GM12892 (cell line): ENCODE data around the gene LDLRAD4.
"Not testable (repeated sequence)": the region's sequence is repeated elsewhere in the genome, so short reads cannot be mapped to it uniquely, and the experiment has no call there.

ENCODE experiments used
- DNase-seq: peaks from one replicate; pipeline ENCODE4 v3.0.0; 2011; ENCODE audit not compliant: insufficient read length
- FAIRE-seq: peaks from 2 replicates; lab custom pipeline; 2011; peaks lifted over from hg19 to GRCh38; lab: Jason Lieb, UNC
- POLR2A ChIP-seq: IDR thresholded peaks from 2 replicates; pipeline ENCODE4 v1.6.1; 2011; ENCODE audit warnings: low read depth, low read length, control low read depth
- POLR2AphosphoS5 ChIP-seq: IDR thresholded peaks from 2 replicates; pipeline ENCODE4 v1.6.1; 2011; ENCODE audit warnings: low read depth, low read length, control low read depth
- TAF1 ChIP-seq: IDR thresholded peaks from 2 replicates; pipeline ENCODE4 v1.6.1; 2011; ENCODE audit warnings: low read depth, mild to moderate bottlenecking, control low read depth, low read length, borderline replicate concordance

LDLRAD4 gene

GRCh38 chr18:13605901-13606300 lies 387.3 kb downstream of the LDLRAD4 start:
- FAIRE-seq, result no peak
- no peak for TF ChIP-seq TAF1
- TF ChIP-seq POLR2AphosphoS5, result no peak
- TF ChIP-seq POLR2A, result no peak
- no peak for DNase-seq

GRCh38 chr18:13606604-13607254 lies 388.2 kb downstream of the LDLRAD4 start:
- no peak for TF ChIP-seq POLR2AphosphoS5
- TF ChIP-seq TAF1, result no peak
- TF ChIP-seq POLR2A, result no peak
- no peak for DNase-seq
- no peak for FAIRE-seq

- not testable (repeated sequence) for DNase-seq, FAIRE-seq
Observed at GRCh38 chr18:13608024-13608562, 389.5 kb downstream of the LDLRAD4 start.

GRCh38 chr18:13608791-13609532 lies 390.4 kb downstream of the LDLRAD4 start:
- FAIRE-seq (peak; percentile 77), DNase-seq (no peak)
- no peak for TF ChIP-seq POLR2AphosphoS5
- TF ChIP-seq POLR2A, result no peak
- no peak for TF ChIP-seq TAF1

- TF ChIP-seq TAF1, result no peak
- DNase-seq (no peak), FAIRE-seq (no peak)
Observed at GRCh38 chr18:13610555-13611141, 392.1 kb downstream of the LDLRAD4 start.

- DNase-seq, result no peak
- no peak for TF ChIP-seq POLR2A
- no peak for TF ChIP-seq TAF1
- no peak for TF ChIP-seq POLR2AphosphoS5
- peak; percentile 63 for FAIRE-seq
Observed at GRCh38 chr18:13611142-13611600, 392.6 kb downstream of the LDLRAD4 start.

GRCh38 chr18:13611601-13612195 lies 393.1 kb downstream of the LDLRAD4 start:
- FAIRE-seq, result no peak
- no peak for DNase-seq
- no peak for TF ChIP-seq TAF1
- no peak for TF ChIP-seq POLR2A
- no peak for TF ChIP-seq POLR2AphosphoS5

GRCh38 chr18:13612196-13612997 lies 393.8 kb downstream of the LDLRAD4 start:
- FAIRE-seq (peak; percentile 93), DNase-seq (peak; percentile 50)
- TF ChIP-seq POLR2AphosphoS5 (peak; percentile 90), TAF1 (0 out of 2 replicates have a peak, but pooled peaks have one; percentile 20), POLR2A (peak; percentile 77)

- FAIRE-seq (no peak), DNase-seq (no peak)
- no peak for TF ChIP-seq TAF1
- no peak for TF ChIP-seq POLR2AphosphoS5
- TF ChIP-seq POLR2A, result no peak
Observed at GRCh38 chr18:13613099-13613498, 394.5 kb downstream of the LDLRAD4 start.

- DNase-seq (no peak), FAIRE-seq (peak; percentile 89)
- TF ChIP-seq TAF1 (no peak), POLR2AphosphoS5 (peak; percentile 67; the same call in 1 of the 2 replicates)
Observed at GRCh38 chr18:13613591-13614501, 395.3 kb downstream of the LDLRAD4 start.
